Suprapubic skin (tissue), 4 donors: Measurements from ENCODE around the gene BORA.

Source experiments
- EP300 ChIP-seq: sonication (generic); formaldehyde crosslinking; IDR thresholded peaks from one replicate; pipeline ENCODE4 v1.6.1; 2017; ENCODE audit warnings: antibody characterized with exemption
- POLR2A ChIP-seq, 2 donors: fragments of 450-650 bp; IDR thresholded peaks; one replicate each; pipeline ENCODE4 v1.6.1; 2017; ENCODE audit warnings: antibody characterized with exemption in 2 of 2, mild to moderate bottlenecking in 2 of 2, moderate library complexity in 2 of 2
- POLR2AphosphoS5 ChIP-seq, 3 donors: sonication (generic); formaldehyde crosslinking; IDR thresholded peaks; one replicate each; pipeline ENCODE4 v1.6.1; 2017; ENCODE audit warnings: antibody characterized with exemption in 3 of 3
- TF ChIP-seq, protein P1 (sequence below), 2 donors: fragments of 200-600 bp in 1 of 2; fragments of 450-650 bp in 1 of 2; sonication (generic) in 1 of 2; IDR thresholded peaks; one replicate each; pipeline ENCODE4 v1.5.1; 2016 to 2019; ENCODE audit warnings: antibody characterized with exemption in 2 of 2, mild to moderate bottlenecking in 1 of 2, moderate library complexity in 1 of 2

DNA sequence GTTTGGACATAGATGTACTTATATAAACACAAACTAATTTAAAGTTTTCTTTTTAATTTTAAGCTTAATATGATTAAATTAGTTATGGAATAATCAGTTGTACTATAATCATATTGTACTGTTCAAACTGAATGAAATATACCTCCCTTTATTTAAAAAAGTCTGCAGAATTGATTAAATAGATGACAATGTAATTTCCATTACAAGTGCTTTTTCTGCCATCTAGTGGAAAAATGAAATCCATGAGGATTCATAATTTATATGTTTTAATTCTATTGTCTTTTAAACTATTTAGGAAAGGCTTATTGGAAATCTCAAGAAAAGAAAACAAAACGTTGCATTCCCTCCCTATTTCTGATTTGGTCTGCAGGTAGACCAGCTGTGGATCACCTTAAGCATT is 31.1 kb upstream of the BORA start:
- TF ChIP-seq POLR2A (IDR thresholded peaks at IDR 0.05) (no peak), POLR2AphosphoS5 (IDR thresholded peaks at IDR 0.05) (no peak), EP300 (no peak)
- TF ChIP-seq, protein P1, sequence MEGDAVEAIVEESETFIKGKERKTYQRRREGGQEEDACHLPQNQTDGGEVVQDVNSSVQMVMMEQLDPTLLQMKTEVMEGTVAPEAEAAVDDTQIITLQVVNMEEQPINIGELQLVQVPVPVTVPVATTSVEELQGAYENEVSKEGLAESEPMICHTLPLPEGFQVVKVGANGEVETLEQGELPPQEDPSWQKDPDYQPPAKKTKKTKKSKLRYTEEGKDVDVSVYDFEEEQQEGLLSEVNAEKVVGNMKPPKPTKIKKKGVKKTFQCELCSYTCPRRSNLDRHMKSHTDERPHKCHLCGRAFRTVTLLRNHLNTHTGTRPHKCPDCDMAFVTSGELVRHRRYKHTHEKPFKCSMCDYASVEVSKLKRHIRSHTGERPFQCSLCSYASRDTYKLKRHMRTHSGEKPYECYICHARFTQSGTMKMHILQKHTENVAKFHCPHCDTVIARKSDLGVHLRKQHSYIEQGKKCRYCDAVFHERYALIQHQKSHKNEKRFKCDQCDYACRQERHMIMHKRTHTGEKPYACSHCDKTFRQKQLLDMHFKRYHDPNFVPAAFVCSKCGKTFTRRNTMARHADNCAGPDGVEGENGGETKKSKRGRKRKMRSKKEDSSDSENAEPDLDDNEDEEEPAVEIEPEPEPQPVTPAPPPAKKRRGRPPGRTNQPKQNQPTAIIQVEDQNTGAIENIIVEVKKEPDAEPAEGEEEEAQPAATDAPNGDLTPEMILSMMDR (IDR thresholded peaks at IDR 0.05): no peak
